GM12873 (cell line): Measurements from ENCODE around the gene CD46.

Source experiments
- CTCF ChIP-seq: IDR thresholded peaks from 2 replicates; pipeline ENCODE4 v1.5.1; 2012; ENCODE audit warnings: low read depth, mild to moderate bottlenecking, moderate library complexity, low read length, control low read depth; ENCODE audit not compliant: insufficient read depth; ENCODE audit errors: missing control alignments

Gene CD46

GRCh38 chr1:207817778-207818751, 66.2 kb downstream of the CD46 start:
- TF ChIP-seq CTCF: no peak

GRCh38 chr1:207818971-207819451, 67.2 kb downstream of the CD46 start:
- no peak for TF ChIP-seq CTCF

GRCh38 chr1:207820568-207821463, 69.0 kb downstream of the CD46 start:
- no peak for TF ChIP-seq CTCF

GRCh38 chr1:207821464-207822045, 69.7 kb downstream of the CD46 start:
- peak; percentile 24 for TF ChIP-seq CTCF

GRCh38 chr1:207822124-207822601, 70.3 kb downstream of the CD46 start:
- TF ChIP-seq CTCF: no peak

- TF ChIP-seq CTCF: no peak
These were observed 71.0 kb downstream of the CD46 start for GRCh38 chr1:207822602-207823451.
